ENCODE data around the gene SEL1L3.

Gene SEL1L3

GRCh38 chr4:25760048-25760447 is 102.7 kb downstream of the SEL1L3 start:
- Histone ChIP-seq H3K79me1 (replicated peaks; ENCODE audit: low read length, poor library complexity, severe bottlenecking) (no peaks in the 10 kb centered on the region), H2BK15ac (ENCODE audit: low read depth, poor library complexity, severe bottlenecking) (no peak overlapping the region), H3K27ac (ENCODE audit: low read length, poor library complexity, severe bottlenecking) (no peak overlapping the region), H3K36me3 (ENCODE audit: control insufficient read depth in 1 of 2, insufficient read depth in 2 of 2, low read depth in 1 of 2, low read length in 2 of 2) (peaks cover 0 to 2% of the 10 kb centered on the region in 2 experiments), H2AK5ac (ENCODE audit: low read length, severe bottlenecking) (no peak overlapping the region), H3K4ac (ENCODE audit: low read depth in 1 of 2, low read length in 2 of 2) (no peak overlapping the region), H3K14ac (ENCODE audit: low read length in 2 of 2) (no peak overlapping the region), H3K4me2 (ENCODE audit: low read length, poor library complexity, severe bottlenecking) (no peak overlapping the region), H3K18ac (ENCODE audit: low read depth in 1 of 2, low read length in 2 of 2) (no peak overlapping the region), H3K9ac (ENCODE audit: low read length) (no peak overlapping the region), H4K91ac (ENCODE audit: low read length) (no peak overlapping the region), H2BK120ac (ENCODE audit: low read depth, low read length) (no peak overlapping the region), H3K4me1 (ENCODE audit: control insufficient read depth, insufficient read depth, low read depth, low read length) (peaks cover 4% of the 10 kb centered on the region), H2BK12ac (ENCODE audit: low read length in 2 of 2) (no peak overlapping the region), H3K27me3 (ENCODE audit: control insufficient read depth in 1 of 2, insufficient read depth in 1 of 2, low read length in 2 of 2) (peaks cover 0 to 6% of the 10 kb centered on the region in 2 experiments), H2BK5ac (ENCODE audit: low read depth, low read length, poor library complexity, severe bottlenecking) (no peak overlapping the region), H3K9me3 (ENCODE audit: control insufficient read depth, low read length) (no peaks in the 10 kb centered on the region), H3K4me3 (ENCODE audit: insufficient read depth in 1 of 2, low read depth in 1 of 2, low read length in 2 of 2) (no peak overlapping the region), H3K23ac (ENCODE audit: low read length in 2 of 2) (no peak overlapping the region), H2AFZ (ENCODE audit: low read depth, low read length) (no peak overlapping the region), H4K8ac (ENCODE audit: low read length) (no peak overlapping the region)
- WGBS = 92% methylated on average over 3 of the region's 4 CpGs
- DNase-seq = no peak

GRCh38 chr4:25759101-25759500 is 103.7 kb downstream of the SEL1L3 start:
- WGBS = 91% methylated on average over 8 of the region's 8 CpGs
- no peaks in the 10 kb centered on the region for H3K9me3 ChIP-seq (ENCODE audit: control insufficient read depth, low read length)

GRCh38 chr4:25757452-25757851 is 105.3 kb downstream of the SEL1L3 start:
- no peak overlapping the region for H3K4me2 ChIP-seq (ENCODE audit: low read length, poor library complexity, severe bottlenecking)
- H2AK5ac ChIP-seq (ENCODE audit: low read length, severe bottlenecking) = peak overlapping the region; percentile 15
- no peaks in the 10 kb centered on the region for H3K79me1 ChIP-seq (replicated peaks; ENCODE audit: low read length, poor library complexity, severe bottlenecking)
- no peak overlapping the region for H4K91ac ChIP-seq (ENCODE audit: low read length)
- no peak overlapping the region for H3K23ac ChIP-seq (ENCODE audit: low read length in 2 of 2)
- DNase-seq = no peak
- no peak overlapping the region for H2BK5ac ChIP-seq (ENCODE audit: low read depth, low read length, poor library complexity, severe bottlenecking)
- H3K4ac ChIP-seq (ENCODE audit: low read depth in 1 of 2, low read length in 2 of 2) = no peak overlapping the region
- H3K27me3 ChIP-seq (ENCODE audit: control insufficient read depth in 1 of 2, insufficient read depth in 1 of 2, low read length in 2 of 2) = no peaks in the 10 kb centered on the region
- H3K27ac ChIP-seq (ENCODE audit: low read length, poor library complexity, severe bottlenecking) = no peak overlapping the region
- no peak overlapping the region for H2AFZ ChIP-seq (ENCODE audit: low read depth, low read length)
- no peak overlapping the region for H4K8ac ChIP-seq (ENCODE audit: low read length)
- no peaks in the 10 kb centered on the region for H3K9me3 ChIP-seq (ENCODE audit: control insufficient read depth, low read length)
- no peak overlapping the region for H2BK120ac ChIP-seq (ENCODE audit: low read depth, low read length)
- no peak overlapping the region for H2BK15ac ChIP-seq (ENCODE audit: low read depth, poor library complexity, severe bottlenecking)
- H3K18ac ChIP-seq (ENCODE audit: low read depth in 1 of 2, low read length in 2 of 2) = no peak overlapping the region
- no peak overlapping the region for H3K9ac ChIP-seq (ENCODE audit: low read length)
- 93% methylated on average over 7 of the region's 8 CpGs for WGBS
- no peaks in the 10 kb centered on the region for H3K36me3 ChIP-seq (ENCODE audit: control insufficient read depth in 1 of 2, insufficient read depth in 2 of 2, low read depth in 1 of 2, low read length in 2 of 2)
- H3K4me3 ChIP-seq (ENCODE audit: insufficient read depth in 1 of 2, low read depth in 1 of 2, low read length in 2 of 2) = no peak overlapping the region
- peaks cover 3% of the 10 kb centered on the region for H3K4me1 ChIP-seq (ENCODE audit: control insufficient read depth, insufficient read depth, low read depth, low read length)
- no peak overlapping the region for H2BK12ac ChIP-seq (ENCODE audit: low read length in 2 of 2)
- H3K14ac ChIP-seq (ENCODE audit: low read length in 2 of 2) = no peak overlapping the region

More at GRCh38 chr4:25759101-25759500, 103.7 kb downstream of the SEL1L3 start:
- Histone ChIP-seq H3K79me1 (replicated peaks; ENCODE audit: low read length, poor library complexity, severe bottlenecking) (no peaks in the 10 kb centered on the region), H3K4me2 (ENCODE audit: low read length, poor library complexity, severe bottlenecking) (no peak overlapping the region), H4K8ac (ENCODE audit: low read length) (no peak overlapping the region), H3K27me3 (ENCODE audit: control insufficient read depth in 1 of 2, insufficient read depth in 1 of 2, low read length in 2 of 2) (peaks cover 0 to 4% of the 10 kb centered on the region in 2 experiments), H3K23ac (ENCODE audit: low read length in 2 of 2) (no peak overlapping the region), H3K36me3 (ENCODE audit: control insufficient read depth in 1 of 2, insufficient read depth in 2 of 2, low read depth in 1 of 2, low read length in 2 of 2) (no peaks in the 10 kb centered on the region), H3K4ac (ENCODE audit: low read depth in 1 of 2, low read length in 2 of 2) (no peak overlapping the region), H4K91ac (ENCODE audit: low read length) (no peak overlapping the region), H3K14ac (ENCODE audit: low read length in 2 of 2) (no peak overlapping the region), H3K4me1 (ENCODE audit: control insufficient read depth, insufficient read depth, low read depth, low read length) (peaks cover 4% of the 10 kb centered on the region), H2AK5ac (ENCODE audit: low read length, severe bottlenecking) (no peak overlapping the region), H2AFZ (ENCODE audit: low read depth, low read length) (no peak overlapping the region), H3K27ac (ENCODE audit: low read length, poor library complexity, severe bottlenecking) (no peak overlapping the region), H3K9ac (ENCODE audit: low read length) (no peak overlapping the region), H2BK120ac (ENCODE audit: low read depth, low read length) (no peak overlapping the region), H2BK15ac (ENCODE audit: low read depth, poor library complexity, severe bottlenecking) (no peak overlapping the region), H2BK5ac (ENCODE audit: low read depth, low read length, poor library complexity, severe bottlenecking) (no peak overlapping the region), H3K18ac (ENCODE audit: low read depth in 1 of 2, low read length in 2 of 2) (no peak overlapping the region), H2BK12ac (ENCODE audit: low read length in 2 of 2) (no peak overlapping the region), H3K4me3 (ENCODE audit: insufficient read depth in 1 of 2, low read depth in 1 of 2, low read length in 2 of 2) (no peak overlapping the region)
- DNase-seq = no peak

- no peak overlapping the region for H3K4me3 ChIP-seq (ENCODE audit: insufficient read depth in 1 of 2, low read depth in 1 of 2, low read length in 2 of 2)
These were observed 106.3 kb downstream of the SEL1L3 start for GRCh38 chr4:25756503-25756902.

More at GRCh38 chr4:25756503-25756902, 106.3 kb downstream of the SEL1L3 start:
- no peaks in the 10 kb centered on the region for H3K9me3 ChIP-seq (ENCODE audit: control insufficient read depth, low read length)
- no peak overlapping the region for H4K8ac ChIP-seq (ENCODE audit: low read length)
- no peak overlapping the region for H2BK12ac ChIP-seq (ENCODE audit: low read length in 2 of 2)
- no peaks in the 10 kb centered on the region for H3K27me3 ChIP-seq (ENCODE audit: control insufficient read depth in 1 of 2, insufficient read depth in 1 of 2, low read length in 2 of 2)
- no peak overlapping the region for H2AK5ac ChIP-seq (ENCODE audit: low read length, severe bottlenecking)
- H3K27ac ChIP-seq (ENCODE audit: low read length, poor library complexity, severe bottlenecking) = peak overlapping the region; percentile 18
- no peak overlapping the region for H2AFZ ChIP-seq (ENCODE audit: low read depth, low read length)
- H3K79me1 ChIP-seq (replicated peaks; ENCODE audit: low read length, poor library complexity, severe bottlenecking) = no peaks in the 10 kb centered on the region
- no peak overlapping the region for H2BK15ac ChIP-seq (ENCODE audit: low read depth, poor library complexity, severe bottlenecking)
- H3K36me3 ChIP-seq (ENCODE audit: control insufficient read depth in 1 of 2, insufficient read depth in 2 of 2, low read depth in 1 of 2, low read length in 2 of 2) = no peaks in the 10 kb centered on the region
- 81% methylated on average over 5 of the region's 5 CpGs for WGBS
- no peak overlapping the region for H3K18ac ChIP-seq (ENCODE audit: low read depth in 1 of 2, low read length in 2 of 2)
- H3K23ac ChIP-seq (ENCODE audit: low read length in 2 of 2) = no peak overlapping the region
- H3K4ac ChIP-seq (ENCODE audit: low read depth in 1 of 2, low read length in 2 of 2) = no peak overlapping the region
- no peak overlapping the region for H3K4me2 ChIP-seq (ENCODE audit: low read length, poor library complexity, severe bottlenecking)
- no peak for DNase-seq
- no peak overlapping the region for H2BK120ac ChIP-seq (ENCODE audit: low read depth, low read length)
- H2BK5ac ChIP-seq (ENCODE audit: low read depth, low read length, poor library complexity, severe bottlenecking) = no peak overlapping the region
- peaks cover 3% of the 10 kb centered on the region for H3K4me1 ChIP-seq (ENCODE audit: control insufficient read depth, insufficient read depth, low read depth, low read length)
- no peak overlapping the region for H3K9ac ChIP-seq (ENCODE audit: low read length)
- no peak overlapping the region for H4K91ac ChIP-seq (ENCODE audit: low read length)
- H3K14ac ChIP-seq (ENCODE audit: low read length in 2 of 2) = no peak overlapping the region

All from mesenchymal stem cell (in vitro differentiated cells and primary cell).